ENCODE data around the gene MBD2. TPM values are rescaled to one million over a fixed set of nuclear protein-coding genes. Genes with fewer than 3 reads are reported as not detected.

MBD2 gene
- total and polyA plus RNA-seq, 3 experiments from 2014 or later: 27.2 to 201 (median 195) TPM

DNA sequence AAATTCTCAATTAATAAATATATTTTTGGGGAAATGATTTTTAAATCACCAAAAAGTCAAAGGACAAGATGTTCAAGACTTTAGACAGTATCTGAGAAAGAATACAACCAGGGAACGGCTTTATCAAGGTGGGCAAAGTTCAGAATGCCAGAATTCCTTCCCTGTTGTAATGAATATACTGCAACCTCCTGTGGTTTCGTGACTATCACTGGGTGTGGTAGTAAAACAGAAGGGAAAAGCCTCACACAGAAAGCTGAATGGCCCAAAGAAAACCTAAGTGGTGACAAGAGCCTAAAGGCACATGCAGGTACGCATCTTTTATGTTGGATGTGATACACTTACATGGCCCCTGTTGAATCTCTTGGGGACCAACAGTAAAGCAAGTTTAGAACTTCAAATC is 37.1 kb downstream of the MBD2 start:
- peaks cover 6 to 12% (median 9%) of the 10 kb centered on the region in 3 donors for H3K4me1 Mint-ChIP-seq
- Histone ChIP-seq H3K36me3 (ENCODE audit: insufficient read depth, low read length) (no peaks in the 10 kb centered on the region), H3K27ac (ENCODE audit: low read depth, low read length) (no peak overlapping the region), H3K4me3 (ENCODE audit: low read length) (no peak overlapping the region), H3K4me1 (ENCODE audit: insufficient read depth, low read length) (no peaks in the 10 kb centered on the region), H3K27me3 (ENCODE audit: insufficient read depth, low read length, poor library complexity, severe bottlenecking) (no peaks in the 10 kb centered on the region), H3K9me3 (ENCODE audit: low read length) (no peaks in the 10 kb centered on the region)
- POLR2A ChIA-PET: no interaction called here
- no peaks in the 10 kb centered on the region for H3K27me3 Mint-ChIP-seq
- H3K4me3 Mint-ChIP-seq: no peak overlapping the region
- no peak for DNase-seq
- peaks cover 0 to 51% (median 7%) of the 10 kb centered on the region in 3 donors for H3K36me3 Mint-ChIP-seq
- CTCF ChIA-PET: no interaction called here
- no peak overlapping the region for H3K27ac Mint-ChIP-seq
- H3K9me3 Mint-ChIP-seq: no peaks in the 10 kb centered on the region

DNA sequence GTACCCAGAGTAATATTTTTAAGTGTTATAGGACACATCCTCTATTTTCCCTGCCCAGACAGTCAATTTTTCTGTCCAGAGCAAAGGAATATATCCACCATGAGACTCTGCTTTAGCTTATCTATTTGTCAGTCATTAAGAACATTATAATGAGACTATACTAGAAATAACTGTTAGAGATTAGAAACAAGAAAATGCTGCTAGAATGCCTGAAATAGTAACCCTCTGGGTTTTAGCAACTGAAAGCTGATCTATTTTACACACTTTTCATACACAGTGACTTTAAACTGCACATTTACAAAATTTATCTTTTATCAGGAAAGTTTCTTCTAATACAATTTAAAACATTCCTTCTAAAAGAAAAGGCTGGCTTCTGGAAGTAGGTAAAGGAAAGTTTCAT is 39.6 kb downstream of the MBD2 start:
- no peak for DNase-seq
- Mint-ChIP-seq H3K4me3 (no peak overlapping the region), H3K36me3 (peaks cover 0 to 44% (median 2%) of the 10 kb centered on the region in 3 donors), H3K9me3 (no peaks in the 10 kb centered on the region), H3K27ac (peak overlapping the region in 3 of 8 donors; percentile 25 to 69 (median 58)), H3K27me3 (no peaks in the 10 kb centered on the region), H3K4me1 (peaks cover 5 to 8% (median 6%) of the 10 kb centered on the region in 3 donors)
- Histone ChIP-seq H3K27me3 (ENCODE audit: insufficient read depth, low read length, poor library complexity, severe bottlenecking) (no peaks in the 10 kb centered on the region), H3K27ac (ENCODE audit: low read depth, low read length) (no peak overlapping the region), H3K4me3 (ENCODE audit: low read length) (no peak overlapping the region), H3K36me3 (ENCODE audit: insufficient read depth, low read length) (no peaks in the 10 kb centered on the region), H3K4me1 (ENCODE audit: insufficient read depth, low read length) (no peaks in the 10 kb centered on the region), H3K9me3 (ENCODE audit: low read length) (no peaks in the 10 kb centered on the region)
- CTCF ChIA-PET: interaction anchor here (1.3 to 1.4 kb wide), 2 partner anchors 11 to 25 kb away, joined by 3 to 4 read pairs; no protein-coding TSS in a partner anchor
- POLR2A ChIA-PET: no interaction called here

DNA sequence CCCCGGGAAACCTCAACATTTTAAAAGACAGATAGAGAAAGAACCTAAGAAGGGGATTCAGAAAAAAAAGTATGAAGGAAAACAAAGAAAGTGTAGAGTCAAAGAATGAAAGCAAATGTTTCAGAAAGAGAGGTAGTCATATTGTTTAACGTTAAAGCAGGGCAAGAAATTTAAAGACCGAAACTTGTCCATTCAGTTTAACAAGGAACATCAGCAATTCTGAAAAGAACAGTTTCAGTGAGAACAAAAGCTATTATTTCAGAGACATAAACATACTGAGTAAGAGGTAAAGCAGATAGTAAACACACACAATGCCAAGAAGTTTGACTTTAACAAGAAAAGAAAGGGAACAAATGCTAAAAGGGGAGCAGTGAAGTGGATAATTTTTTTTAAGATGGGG is 41.1 kb downstream of the MBD2 start:
- ChIA-PET CTCF (interaction anchor here (1.4 kb wide), 2 partner anchors 20 to 27 kb away, joined by 3 to 4 read pairs; no protein-coding TSS in a partner anchor), POLR2A (no interaction called here)
- peaks cover 6 to 10% (median 9%) of the 10 kb centered on the region in 3 donors for H3K4me1 Mint-ChIP-seq
- Histone ChIP-seq H3K36me3 (ENCODE audit: insufficient read depth, low read length) (no peaks in the 10 kb centered on the region), H3K4me1 (ENCODE audit: insufficient read depth, low read length) (no peaks in the 10 kb centered on the region), H3K27me3 (ENCODE audit: insufficient read depth, low read length, poor library complexity, severe bottlenecking) (no peaks in the 10 kb centered on the region), H3K27ac (ENCODE audit: low read depth, low read length) (no peak overlapping the region), H3K4me3 (ENCODE audit: low read length) (no peak overlapping the region), H3K9me3 (ENCODE audit: low read length) (no peaks in the 10 kb centered on the region)
- no peaks in the 10 kb centered on the region for H3K27me3 Mint-ChIP-seq
- H3K27ac Mint-ChIP-seq: no peak overlapping the region
- no peak overlapping the region for H3K4me3 Mint-ChIP-seq
- no peak for DNase-seq
- no peaks in the 10 kb centered on the region for H3K9me3 Mint-ChIP-seq
- H3K36me3 Mint-ChIP-seq: peaks cover 0 to 38% (median 2%) of the 10 kb centered on the region in 3 donors

DNA sequence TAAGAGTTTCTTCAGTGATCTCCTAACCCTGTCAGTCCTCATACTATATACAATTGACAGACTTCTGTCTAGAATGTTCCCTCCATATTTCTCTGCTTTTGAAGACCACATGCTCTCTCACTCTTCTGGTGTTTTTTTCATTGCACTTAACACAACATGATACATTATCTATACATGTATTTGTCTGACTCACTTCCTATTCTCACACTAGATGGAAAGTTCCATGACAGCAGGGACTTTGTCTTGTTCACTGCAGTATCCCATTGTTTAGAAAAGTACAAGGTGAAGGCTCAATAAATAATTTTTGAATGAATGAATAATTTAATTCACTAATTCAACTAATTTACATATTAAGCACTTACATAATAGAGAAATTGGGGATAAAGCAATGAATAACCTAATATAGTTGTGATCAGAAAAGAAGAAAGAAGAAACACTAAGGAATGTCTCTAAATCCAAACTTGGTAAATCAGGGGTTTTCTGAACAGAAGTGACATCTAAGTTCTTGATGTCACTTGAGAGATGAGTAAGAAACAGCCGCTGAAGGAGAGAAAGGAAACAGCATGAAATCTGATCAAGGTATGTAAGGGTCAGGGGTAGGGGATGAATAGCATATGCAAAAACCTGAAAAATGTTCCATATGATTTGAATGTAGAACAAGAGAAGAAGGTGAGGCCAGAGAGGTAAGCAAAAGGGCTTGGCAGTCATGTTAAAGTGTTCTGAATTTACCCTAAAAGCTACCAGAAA is 42.4 kb downstream of the MBD2 start:
- ChIA-PET CTCF (interaction anchor here (1.4 kb wide), 1 partner anchor 19 kb away, joined by 3 read pairs; no protein-coding TSS in a partner anchor), POLR2A (no interaction called here)

DNA sequence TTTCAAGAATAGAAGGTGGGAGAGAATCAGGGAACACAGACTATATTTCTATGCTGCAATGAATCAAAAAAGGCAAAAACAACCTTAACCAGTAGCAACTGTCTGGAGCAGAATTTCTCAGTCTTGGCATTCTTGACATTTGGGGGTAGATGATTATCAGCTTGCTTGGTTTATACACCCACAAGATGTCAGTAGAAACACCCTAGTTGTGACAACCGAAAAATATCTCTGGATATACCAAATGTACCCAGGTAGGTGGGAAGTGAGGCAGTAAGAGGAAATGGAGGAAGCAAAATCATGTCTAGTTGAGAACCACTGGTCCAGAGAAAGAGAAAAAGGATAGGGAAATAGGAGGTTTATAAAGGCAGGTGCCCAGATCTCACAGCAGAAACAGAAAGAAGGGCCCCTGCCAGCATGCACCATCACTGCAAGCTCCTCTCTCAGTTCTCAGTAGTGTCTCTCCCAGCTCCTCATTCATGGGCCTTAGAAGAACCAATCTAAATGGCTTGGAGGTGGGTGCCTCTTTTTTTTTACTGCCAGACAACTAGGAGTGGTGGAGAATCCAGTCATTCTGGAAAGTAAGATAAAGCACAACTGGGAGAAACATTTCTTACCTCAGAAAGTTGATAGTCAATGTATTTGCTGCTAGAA is 50.4 kb downstream of the MBD2 start:
- no peaks in the 10 kb centered on the region for H3K27me3 Mint-ChIP-seq
- H3K4me1 Mint-ChIP-seq: peaks cover 30 to 65% (median 46%) of the 10 kb centered on the region in 3 donors
- Histone ChIP-seq H3K4me1 (ENCODE audit: insufficient read depth, low read length) (no peaks in the 10 kb centered on the region), H3K27ac (ENCODE audit: low read depth, low read length) (no peak overlapping the region), H3K27me3 (ENCODE audit: insufficient read depth, low read length, poor library complexity, severe bottlenecking) (no peaks in the 10 kb centered on the region), H3K9me3 (ENCODE audit: low read length) (no peaks in the 10 kb centered on the region), H3K36me3 (ENCODE audit: insufficient read depth, low read length) (no peaks in the 10 kb centered on the region), H3K4me3 (ENCODE audit: low read length) (no peak overlapping the region)
- H3K4me3 Mint-ChIP-seq: peak overlapping the region in 1 of 7 donors; percentile 15
- no peak for DNase-seq
- CTCF ChIA-PET: interaction anchor here (0.8 kb wide), 1 partner anchor 97 kb away, joined by 3 read pairs; no protein-coding TSS in a partner anchor
- H3K27ac Mint-ChIP-seq: peak overlapping the region; percentile 6 to 85 (median 42)
- H3K36me3 Mint-ChIP-seq: peaks cover 0 to 56% (median 8%) of the 10 kb centered on the region in 3 donors
- POLR2A ChIA-PET: no interaction called here
- H3K9me3 Mint-ChIP-seq: no peaks in the 10 kb centered on the region

More for the DNA sequence above, 42.4 kb downstream of the MBD2 start:
- Mint-ChIP-seq H3K27ac (no peak overlapping the region), H3K9me3 (no peaks in the 10 kb centered on the region), H3K4me1 (peaks cover 10 to 12% (median 11%) of the 10 kb centered on the region in 3 donors), H3K36me3 (peaks cover 0 to 33% (median 2%) of the 10 kb centered on the region in 3 donors), H3K4me3 (no peak overlapping the region), H3K27me3 (no peaks in the 10 kb centered on the region)
- H3K9me3 ChIP-seq (ENCODE audit: low read length): no peaks in the 10 kb centered on the region
- no peaks in the 10 kb centered on the region for H3K36me3 ChIP-seq (ENCODE audit: insufficient read depth, low read length)
- no peaks in the 10 kb centered on the region for H3K27me3 ChIP-seq (ENCODE audit: insufficient read depth, low read length, poor library complexity, severe bottlenecking)
- H3K27ac ChIP-seq (ENCODE audit: low read depth, low read length): no peak overlapping the region
- no peaks in the 10 kb centered on the region for H3K4me1 ChIP-seq (ENCODE audit: insufficient read depth, low read length)
- DNase-seq: no peak
- H3K4me3 ChIP-seq (ENCODE audit: low read length): no peak overlapping the region

DNA sequence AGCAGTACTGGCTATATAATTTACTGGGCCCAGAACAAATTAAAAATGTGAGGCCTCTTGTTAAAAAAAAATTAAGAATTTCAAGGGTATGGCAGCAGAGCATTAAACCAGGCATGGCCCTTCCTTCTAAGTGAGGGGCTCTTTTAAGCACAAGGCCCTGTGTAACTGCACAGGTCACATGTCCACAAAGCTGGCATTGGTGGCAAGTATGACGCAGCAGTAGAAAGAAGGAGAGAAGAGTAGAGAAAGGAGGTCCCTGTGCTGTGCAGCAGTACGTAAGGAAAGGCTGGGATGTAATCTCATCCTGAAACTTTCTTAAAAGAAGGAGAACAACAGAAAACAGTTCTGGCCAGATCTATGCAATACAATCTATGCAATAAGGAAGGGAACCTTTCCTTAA is 51.2 kb downstream of the MBD2 start:
- Histone ChIP-seq H3K4me1 (ENCODE audit: insufficient read depth, low read length) (no peaks in the 10 kb centered on the region), H3K4me3 (ENCODE audit: low read length) (no peak overlapping the region), H3K27me3 (ENCODE audit: insufficient read depth, low read length, poor library complexity, severe bottlenecking) (no peaks in the 10 kb centered on the region), H3K9me3 (ENCODE audit: low read length) (no peaks in the 10 kb centered on the region), H3K27ac (ENCODE audit: low read depth, low read length) (no peak overlapping the region), H3K36me3 (ENCODE audit: insufficient read depth, low read length) (no peaks in the 10 kb centered on the region)
- CTCF ChIA-PET: interaction anchor here (0.8 kb wide), 1 partner anchor 98 kb away, joined by 3 read pairs; no protein-coding TSS in a partner anchor
- H3K27ac Mint-ChIP-seq: peak overlapping the region in 6 of 8 donors; percentile 3 to 85 (median 41)
- H3K9me3 Mint-ChIP-seq: no peaks in the 10 kb centered on the region
- no peak overlapping the region for H3K4me3 Mint-ChIP-seq
- no peaks in the 10 kb centered on the region for H3K27me3 Mint-ChIP-seq
- peaks cover 31 to 63% (median 47%) of the 10 kb centered on the region in 3 donors for H3K4me1 Mint-ChIP-seq
- H3K36me3 Mint-ChIP-seq: peaks cover 0 to 60% (median 8%) of the 10 kb centered on the region in 3 donors
- POLR2A ChIA-PET: no interaction called here
- DNase-seq: no peak

DNA sequence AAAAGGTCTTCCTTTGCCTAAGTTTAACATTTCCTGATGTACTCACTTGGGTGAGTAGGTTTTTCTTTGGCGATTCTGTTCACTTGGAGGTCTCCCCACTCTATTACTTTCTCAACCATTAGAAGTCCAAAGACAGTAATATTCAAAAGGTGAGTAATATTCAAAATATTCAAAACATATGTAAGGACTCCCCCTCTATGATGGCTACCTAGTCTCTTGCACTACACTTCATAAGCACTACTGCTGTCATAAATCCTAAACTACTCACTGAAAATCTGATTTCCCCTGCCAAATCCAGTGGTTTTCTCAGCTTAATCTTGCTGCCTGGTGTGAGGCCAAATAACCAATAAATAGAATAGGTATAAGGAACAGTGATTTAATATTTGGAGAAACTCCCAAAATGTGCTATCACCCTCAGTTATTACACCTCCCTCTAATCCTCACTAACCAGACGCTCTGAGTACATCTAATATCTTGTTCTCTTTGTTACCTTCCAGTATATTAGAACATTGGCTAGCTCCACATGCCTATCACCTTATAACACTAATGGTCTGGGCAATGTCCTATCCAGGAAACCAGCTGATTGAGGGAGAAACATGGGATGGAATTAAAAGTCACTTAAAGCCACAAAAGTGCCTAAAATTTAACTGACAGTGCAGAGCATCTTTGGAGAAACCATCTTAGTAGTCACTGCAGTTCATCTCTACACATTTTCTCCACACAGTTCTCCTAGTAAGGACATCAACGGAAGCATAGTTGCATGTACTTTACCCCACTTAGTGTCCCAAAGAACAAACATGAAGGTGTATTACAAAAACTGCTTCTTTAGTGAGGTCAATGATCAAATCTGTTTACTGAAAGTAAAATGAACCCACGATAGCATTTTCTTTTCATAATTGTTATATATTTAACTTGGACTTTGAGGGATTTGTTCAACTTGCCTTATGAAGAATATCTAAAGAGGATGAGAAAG is 54.8 kb downstream of the MBD2 start:
- no peak overlapping the region for H3K4me3 ChIP-seq (ENCODE audit: low read length)
- peaks cover 7% of the 10 kb centered on the region for H3K36me3 ChIP-seq (ENCODE audit: insufficient read depth, low read length)
- peaks cover 18 to 36% (median 23%) of the 10 kb centered on the region in 3 donors for H3K4me1 Mint-ChIP-seq
- H3K9me3 Mint-ChIP-seq: no peaks in the 10 kb centered on the region
- no peak overlapping the region for H3K4me3 Mint-ChIP-seq
- DNase-seq: no peak
- no peaks in the 10 kb centered on the region for H3K4me1 ChIP-seq (ENCODE audit: insufficient read depth, low read length)
- H3K27ac Mint-ChIP-seq: peak overlapping the region in 6 of 8 donors; percentile 20 to 61 (median 27)
- H3K27me3 ChIP-seq (ENCODE audit: insufficient read depth, low read length, poor library complexity, severe bottlenecking): no peaks in the 10 kb centered on the region
- H3K36me3 Mint-ChIP-seq: peaks cover 0 to 72% (median 10%) of the 10 kb centered on the region in 3 donors
- no peak overlapping the region for H3K27ac ChIP-seq (ENCODE audit: low read depth, low read length)
- H3K27me3 Mint-ChIP-seq: no peaks in the 10 kb centered on the region
- ChIA-PET POLR2A (no interaction called here), CTCF (no interaction called here)
- H3K9me3 ChIP-seq (ENCODE audit: low read length): no peaks in the 10 kb centered on the region
